A549 (cell line): ENCODE measurements around the gene C2orf74. TPM values are rescaled to one million over a fixed set of nuclear protein-coding genes. Genes with fewer than 3 reads are reported as not detected.

Source experiments
- ATAC-seq, 2 experiments: fragments of 200-7000 bp in 1 of 2; fragments of >200 bp in 1 of 2; cut with Nextera tagmentation in 1 of 2; cut with Tn5 transposase in 1 of 2; 3 replicates each; pipeline versions ENCODE4 v1.8.0 to v1.9.1; 2018 to 2020; ENCODE audit warnings: mild to moderate bottlenecking in 1 of 2, moderate library complexity in 1 of 2
- CTCF ChIA-PET: fragments of 300-600 bp; sonication (Branson Sonifier 250); formaldehyde crosslinking; extraction: SDS; loops from one replicate; lab custom pipeline; 2021; ENCODE audit warnings: antibody characterized with exemption, inconsistent platforms; lab: Yijun Ruan, JAX
- POLR2A ChIA-PET: fragments of 350-600 bp; formaldehyde crosslinking; extraction: SDS; loops from one replicate; lab custom pipeline; 2021; ENCODE audit warnings: antibody characterized with exemption, inconsistent platforms; lab: Yijun Ruan, JAX
- DNase-seq, 2 experiments: peaks; one replicate each; pipeline versions ENCODE4 v3.0.0 to v3.0.0-alpha.2; 2011 to 2016; ENCODE audit warnings: low read depth in 1 of 2, low spot score in 1 of 2
- FAIRE-seq: peaks from 2 replicates; lab custom pipeline; 2011; peaks lifted over from hg19 to GRCh38; lab: Jason Lieb, UNC
- H3K27ac ChIP-seq, 2 experiments: fragments of >200 bp; sonication (Bioruptor Twin); formaldehyde crosslinking; 3 replicates each; pipeline ENCODE4 v1.5.1; 2016 to 2017
- H3K4me1 ChIP-seq: fragments of >200 bp; sonication (Bioruptor Twin); formaldehyde crosslinking; 3 replicates; pipeline ENCODE4 v1.6.1; 2016
- H3K4me2 ChIP-seq: fragments of >200 bp; sonication (Bioruptor Twin); formaldehyde crosslinking; 3 replicates; pipeline ENCODE4 v1.6.1; 2016
- H3K4me3 ChIP-seq: fragments of >200 bp; sonication (Bioruptor Twin); formaldehyde crosslinking; 3 replicates; pipeline ENCODE4 v1.5.1; 2016
- H3K9me3 ChIP-seq: fragments of >200 bp; sonication (Bioruptor Twin); formaldehyde crosslinking; 3 replicates; pipeline ENCODE4 v1.6.1; 2016
- ATOH8 ChIP-seq: fragments of 250-450 bp; sonication (Bioruptor Pico); IDR thresholded peaks from 2 replicates; pipeline ENCODE4 v1.5.0; 2020; ENCODE audit warnings: low read depth, mild to moderate bottlenecking, moderate library complexity
- BHLHE40 ChIP-seq: IDR thresholded peaks from 2 replicates; pipeline ENCODE4 v1.6.1; 2012; ENCODE audit warnings: low read depth, low read length, inconsistent platforms
- CEBPB ChIP-seq, 2 experiments: fragments of >200 bp in 1 of 2; sonication (Bioruptor Twin) in 1 of 2; formaldehyde crosslinking in 1 of 2; IDR thresholded peaks; 2 replicates each; pipeline ENCODE4 v1.6.1; 2012 to 2016
- CHD2 ChIP-seq: fragments of 150-350 bp; IDR thresholded peaks from 2 replicates; pipeline ENCODE4 v1.6.1; 2014; ENCODE audit warnings: low read length; ENCODE audit not compliant: partially characterized antibody
- CHD4 ChIP-seq: fragments of 200-600 bp; sonication (generic); IDR thresholded peaks from 2 replicates; pipeline ENCODE4 v1.6.1; 2016; ENCODE audit warnings: antibody characterized with exemption, mild to moderate bottlenecking, borderline replicate concordance
- E2F6 ChIP-seq: IDR thresholded peaks from 2 replicates; pipeline ENCODE4 v1.6.1; 2012; ENCODE audit warnings: low read depth, borderline replicate concordance
- ESRRA ChIP-seq: fragments of 150-350 bp; IDR thresholded peaks from 2 replicates; pipeline ENCODE4 v1.6.1; 2014; ENCODE audit warnings: mild to moderate bottlenecking, low read length, borderline replicate concordance
- FOSL2 ChIP-seq, 2 experiments: fragments of 450-650 bp in 1 of 2; fragments of >200 bp in 1 of 2; sonication (Bioruptor Twin) in 1 of 2; formaldehyde crosslinking; IDR thresholded peaks; 2 replicates each; pipeline versions ENCODE4 v1.5.0 to v1.6.1; 2016 to 2020; ENCODE audit warnings: mild to moderate bottlenecking in 1 of 2, moderate library complexity in 1 of 2
- GATA3 ChIP-seq: IDR thresholded peaks from 2 replicates; pipeline ENCODE4 v1.6.1; 2012; ENCODE audit warnings: borderline replicate concordance
- HDAC2 ChIP-seq: fragments of 200-600 bp; sonication (generic); IDR thresholded peaks from 2 replicates; pipeline ENCODE4 v1.6.1; 2016
- HMGXB4 ChIP-seq: fragments of 250-450 bp; sonication (Bioruptor Pico); IDR thresholded peaks from 2 replicates; pipeline ENCODE4 v1.5.0; 2021; ENCODE audit warnings: mild to moderate bottlenecking, moderate library complexity, borderline replicate concordance
- HOXB13 ChIP-seq: fragments of 250-450 bp; sonication (Bioruptor Pico); IDR thresholded peaks from 2 replicates; pipeline ENCODE4 v1.5.0; 2020; ENCODE audit warnings: low read depth, mild to moderate bottlenecking, moderate library complexity
- JUNB ChIP-seq: fragments of >200 bp; sonication (Bioruptor Twin); formaldehyde crosslinking; IDR thresholded peaks from 2 replicates; pipeline ENCODE4 v1.6.1; 2016
- KDM5A ChIP-seq: fragments of 200-600 bp; sonication (generic); IDR thresholded peaks from 2 replicates; pipeline ENCODE4 v1.6.1; 2016; ENCODE audit warnings: antibody characterized with exemption, mild to moderate bottlenecking
- MAZ ChIP-seq: fragments of 150-350 bp; IDR thresholded peaks from 2 replicates; pipeline ENCODE4 v1.6.1; 2014; ENCODE audit warnings: antibody characterized with exemption, low read depth, low read length, borderline replicate concordance
- MYC ChIP-seq: IDR thresholded peaks from 2 replicates; pipeline ENCODE4 v1.6.1; 2012; ENCODE audit warnings: mild to moderate bottlenecking, inconsistent platforms, low read length, improper control_type of control experiment, borderline replicate concordance
- NFE2L2 ChIP-seq: fragments of 150-350 bp; conservative IDR thresholded peaks from 2 replicates; pipeline ENCODE4 v1.6.1; 2014; ENCODE audit warnings: low read length
- NPAS2 ChIP-seq: fragments of 250-450 bp; sonication (Bioruptor Pico); IDR thresholded peaks from 2 replicates; pipeline ENCODE4 v1.8.0; 2022; ENCODE audit warnings: mild to moderate bottlenecking, moderate library complexity, borderline replicate concordance
- NR3C1 ChIP-seq: fragments of >200 bp; sonication (Bioruptor Twin); formaldehyde crosslinking; IDR thresholded peaks from 3 replicates; pipeline ENCODE4 v1.6.1; 2017
- RARB ChIP-seq: fragments of 250-450 bp; sonication (Bioruptor Pico); IDR thresholded peaks from 2 replicates; pipeline ENCODE4 v1.8.0; 2021; ENCODE audit warnings: mild to moderate bottlenecking, moderate library complexity
- SMC3 ChIP-seq: fragments of >200 bp; sonication (Bioruptor Twin); formaldehyde crosslinking; IDR thresholded peaks from 3 replicates; pipeline ENCODE4 v1.6.1; 2018; ENCODE audit warnings: inconsistent platforms
- SREBF2 ChIP-seq: fragments of 450-650 bp; IDR thresholded peaks from 2 replicates; pipeline ENCODE4 v1.6.1; 2014; ENCODE audit warnings: mild to moderate bottlenecking, moderate library complexity
- TP53 ChIP-seq: fragments of 250-450 bp; sonication (Bioruptor Pico); IDR thresholded peaks from 2 replicates; pipeline ENCODE4 v1.5.0; 2021; ENCODE audit warnings: mild to moderate bottlenecking, moderate library complexity
- ZFP36 ChIP-seq: fragments of 450-650 bp; IDR thresholded peaks from 2 replicates; pipeline ENCODE4 v1.6.1; 2014; ENCODE audit warnings: borderline replicate concordance; ENCODE audit not compliant: partially characterized antibody
- ZNF302 ChIP-seq: fragments of 250-450 bp; sonication (Bioruptor Pico); IDR thresholded peaks from 2 replicates; pipeline ENCODE4 v1.9.0; 2021; ENCODE audit warnings: inconsistent platforms, mild to moderate bottlenecking, moderate library complexity
- ZSCAN20 ChIP-seq: fragments of 250-450 bp; sonication (Bioruptor Pico); IDR thresholded peaks from 2 replicates; pipeline ENCODE4 v1.8.0; 2022; ENCODE audit warnings: mild to moderate bottlenecking, moderate library complexity
- WGBS: methylation state at CpG from one replicate; pipeline ENCODE4 v1.1.6; 2017; ENCODE audit errors: missing lambda C conversion rate; 5-methylcytosine and 5-hydroxymethylcytosine counted together
- polyA plus RNA-seq, 4 experiments: library from polyadenylated mRNA; depleted of rRNA in 3 of 4; stranded (reverse); fragments of >200 nt; fragmentation: RNase III in 1 of 4; extraction: RNeasy Plus Mini Kit Qiagen cat#74134 plus additional on column Dnase treatment in 1 of 4; gene quantifications; 2 replicates in 3 of 4; 3 replicates in 1 of 4; pipeline ENCODE4 v1.2.3, GENCODE V29; 2011 to 2017

C2orf74 gene
- polyA plus RNA-seq, 2 of the 4 experiments (the other 2 are of a cell fraction) = 41.8 to 47.8 TPM

- 86% methylated on average over 3 of the region's 3 CpGs for WGBS
- no peaks in the 10 kb centered on the region for H3K9me3 ChIP-seq
- ChIA-PET POLR2A (interaction anchor here (1.4 kb wide), 1 partner anchor 21 kb away, joined by 7 read pairs; no protein-coding TSS in a partner anchor), CTCF (interaction anchor here (0.9 to 1.4 kb wide), 2 partner anchors 31 to 34 kb away, joined by 3 read pairs; no protein-coding TSS in a partner anchor)
- ATAC-seq = no peak
- TF ChIP-seq MYC = no peak
- no peak for TF ChIP-seq ATOH8
- no peak for TF ChIP-seq CHD4
- no peak for TF ChIP-seq BHLHE40
- TF ChIP-seq E2F6 = no peak
- no peak for TF ChIP-seq NR3C1
- no peak for TF ChIP-seq CEBPB (IDR thresholded peaks at IDR 0.05)
- no peak for TF ChIP-seq NFE2L2
- TF ChIP-seq HOXB13 (CRISPR knock-in tag) = no peak
- no peak for TF ChIP-seq NPAS2
- TF ChIP-seq GATA3 = no peak
- no peak for TF ChIP-seq MAZ
- TF ChIP-seq HDAC2 = no peak
- no peak for TF ChIP-seq RARB
- TF ChIP-seq ZFP36 = no peak
- TF ChIP-seq FOSL2 (IDR thresholded peaks at IDR 0.05) = no peak
- no peak for TF ChIP-seq FOSL2 (CRISPR knock-in tag; IDR thresholded peaks at IDR 0.05)
- H3K4me1 ChIP-seq = no peaks in the 10 kb centered on the region
- H3K4me2 ChIP-seq = no peak overlapping the region
- H3K4me3 ChIP-seq = no peak overlapping the region
- no peak for DNase-seq
- no peak for FAIRE-seq
- no peak overlapping the region for H3K27ac ChIP-seq
Observed at GRCh38 chr2:61165946-61166345, 4.0 kb downstream of the C2orf74 start.

- Histone ChIP-seq H3K27ac (no peak overlapping the region), H3K4me3 (no peak overlapping the region), H3K4me2 (no peak overlapping the region), H3K4me1 (no peaks in the 10 kb centered on the region), H3K9me3 (no peaks in the 10 kb centered on the region)
- no peak for TF ChIP-seq SMC3
- TF ChIP-seq JUNB = no peak
- TF ChIP-seq TP53 (CRISPR knock-in tag) = no peak
- no peak for TF ChIP-seq MAZ
- no peak for TF ChIP-seq NFE2L2
- no peak for TF ChIP-seq KDM5A
- no peak for TF ChIP-seq HMGXB4 (CRISPR knock-in tag)
- no peak for TF ChIP-seq ZSCAN20 (CRISPR knock-in tag)
- no peak for TF ChIP-seq ZNF302 (CRISPR knock-in tag)
- no peak for TF ChIP-seq CHD2
- TF ChIP-seq FOSL2 (IDR thresholded peaks at IDR 0.05) = no peak
- TF ChIP-seq FOSL2 (CRISPR knock-in tag; IDR thresholded peaks at IDR 0.05) = no peak
- TF ChIP-seq ESRRA = no peak
- no peak for TF ChIP-seq SREBF2
- POLR2A ChIA-PET = interaction anchor here (0.6 to 2.0 kb wide), 3 partner anchors 10 to 275 kb away, joined by 3 to 15 read pairs (median 4); no protein-coding TSS in a partner anchor
- FAIRE-seq = no peak
- peak in 1 of 2 experiments; percentile 46 for DNase-seq
- WGBS = 94% methylated on average over 10 of the region's 10 CpGs
- peak in 1 of 2 experiments; percentile 47; a peak in 2 of 6 replicates for ATAC-seq
- CTCF ChIA-PET = interaction anchor here (0.6 to 1.2 kb wide), 5 partner anchors 7 to 492 kb away, joined by 3 read pairs; no protein-coding TSS in a partner anchor
Observed at GRCh38 chr2:61167579-61167978, 5.6 kb downstream of the C2orf74 start.
